B cell (primary cell): ENCODE data around the gene PIM2. TPM values are rescaled to one million over a fixed set of nuclear protein-coding genes. Genes with fewer than 3 reads are reported as not detected.

Source experiments
- ATAC-seq: fragments of 200-7000 bp; cut with Tn5 transposase; one replicate; pipeline ENCODE4 v1.10.0; 2021; ENCODE audit warnings: low read depth, mild to moderate bottlenecking, moderate number of reproducible peaks, moderate library complexity
- CTCF ChIA-PET: fragments of 350-600 bp; sonication (Branson Sonifier 250); formaldehyde crosslinking; loops from one replicate; lab custom pipeline; 2021; ENCODE audit warnings: antibody characterized with exemption, inconsistent platforms; lab: Charles Lee
- POLR2A ChIA-PET: fragments of 350-600 bp; sonication (Branson Sonifier 250); formaldehyde crosslinking; loops from one replicate; lab custom pipeline; 2021; ENCODE audit warnings: antibody characterized with exemption; lab: Charles Lee
- DNase-seq: peaks from one replicate; pipeline ENCODE4 v3.0.0; 2013
- H2AFZ ChIP-seq: 2 replicates; pipeline ENCODE4 v1.6.1; 2012; ENCODE audit warnings: mild to moderate bottlenecking, low read depth, low read length; ENCODE audit not compliant: insufficient read depth, poor library complexity, severe bottlenecking
- H3K27ac ChIP-seq, 2 donors: 1 replicate in 1 of 2; 2 replicates in 1 of 2; pipeline ENCODE4 v1.5.1; 2012 to 2013; ENCODE audit warnings: low read length in 2 of 2, mild to moderate bottlenecking in 2 of 2, moderate library complexity in 1 of 2
- H3K27me3 ChIP-seq, 4 experiments: fragments of 200-600 bp in 1 of 4; sonication (generic) in 1 of 4; replicated peaks in 1 of 4; 1 replicate in 2 of 4; 2 replicates in 2 of 4; pipeline versions ENCODE4 v1.6.1 to v1.7.0; 2013 to 2016; ENCODE audit warnings: low read length in 3 of 4, mild to moderate bottlenecking in 2 of 4, mixed read lengths in 1 of 4, moderate library complexity in 1 of 4; ENCODE audit not compliant: insufficient read depth in 4 of 4, control insufficient read depth in 3 of 4; ENCODE audit errors: control extremely low read depth in 1 of 4
- H3K36me3 ChIP-seq, 2 experiments: replicated peaks in 1 of 2; 1 replicate in 1 of 2; 2 replicates in 1 of 2; pipeline versions ENCODE4 v1.6.1 to v1.7.1; 2013; ENCODE audit warnings: low read length in 1 of 2; ENCODE audit not compliant: insufficient read depth in 2 of 2, control insufficient read depth in 1 of 2; ENCODE audit errors: control extremely low read depth in 1 of 2, extremely low read depth in 1 of 2
- H3K4me1 ChIP-seq, 2 donors: fragments of 200-600 bp in 1 of 2; sonication (generic) in 1 of 2; 1 replicate in 1 of 2; 2 replicates in 1 of 2; pipeline versions ENCODE4 v1.5.1 to v1.6.1; 2013 to 2017; ENCODE audit warnings: low read length in 2 of 2; ENCODE audit not compliant: control insufficient read depth in 2 of 2, insufficient read depth in 2 of 2
- H3K4me2 ChIP-seq: replicated peaks from 2 replicates; pipeline ENCODE3; 2012; ENCODE audit warnings: mild to moderate bottlenecking, low read depth, low read length; ENCODE audit not compliant: poor library complexity, severe bottlenecking
- H3K4me3 ChIP-seq, 5 experiments: fragments of 200-600 bp in 1 of 5; sonication (generic) in 1 of 5; 1 replicate in 3 of 5; 2 replicates in 2 of 5; pipeline versions ENCODE4 v1.5.1 to v1.7.0; 2011 to 2016; ENCODE audit warnings: low read length in 4 of 5, mild to moderate bottlenecking in 4 of 5, low read depth in 2 of 5, control low read depth in 1 of 5, moderate library complexity in 1 of 5; ENCODE audit not compliant: insufficient read depth in 1 of 5; ENCODE audit errors: control extremely low read depth in 1 of 5, extremely low read depth in 1 of 5
- H3K79me2 ChIP-seq: fragments of 200-600 bp; sonication (generic); one replicate; pipeline ENCODE4 v1.6.0; 2016; ENCODE audit warnings: low read length; ENCODE audit not compliant: control insufficient read depth, insufficient read depth
- H3K9ac ChIP-seq: fragments of 200-600 bp; sonication (generic); 2 replicates; pipeline ENCODE4 v1.6.1; 2017; ENCODE audit warnings: mild to moderate bottlenecking, low read length, moderate library complexity
- H3K9me3 ChIP-seq, 3 donors: one replicate each; pipeline versions ENCODE4 v1.6.1 to v1.7.1; 2013; ENCODE audit warnings: low read length in 2 of 3; ENCODE audit not compliant: control insufficient read depth in 2 of 3, insufficient read depth in 1 of 3; ENCODE audit errors: control extremely low read depth in 1 of 3
- H4K20me1 ChIP-seq: 2 replicates; pipeline ENCODE4 v1.6.0; 2012; ENCODE audit warnings: mild to moderate bottlenecking, low read length; ENCODE audit not compliant: insufficient read depth, control insufficient read depth, poor library complexity, severe bottlenecking
- H3K27ac Mint-ChIP-seq: one replicate; pipeline ENCODE4 v1.8.0; 2021; ENCODE audit warnings: mixed read lengths
- H3K27me3 Mint-ChIP-seq: one replicate; pipeline ENCODE4 v1.8.0; 2021; ENCODE audit warnings: mixed read lengths
- H3K4me1 Mint-ChIP-seq: one replicate; pipeline ENCODE4 v1.8.0; 2021; ENCODE audit warnings: mixed read lengths
- H3K4me3 Mint-ChIP-seq: one replicate; pipeline ENCODE4 v1.8.0; 2021; ENCODE audit warnings: mixed read lengths
- H3K9me3 Mint-ChIP-seq: one replicate; pipeline ENCODE4 v1.8.0; 2022; ENCODE audit warnings: mixed read lengths; ENCODE audit not compliant: insufficient read depth
- CTCF ChIP-seq: fragments of 200-600 bp; IDR thresholded peaks from one replicate; pipeline ENCODE4 v1.8.0; 2022; ENCODE audit warnings: antibody characterized with exemption, mild to moderate bottlenecking
- EZH2 ChIP-seq: IDR thresholded peaks from 2 replicates; pipeline ENCODE4 v1.6.1; 2012; ENCODE audit warnings: borderline replicate concordance, low read depth, mild to moderate bottlenecking, moderate library complexity, low read length; ENCODE audit not compliant: insufficient read depth, poor library complexity, severe bottlenecking
- WGBS: methylation state at CpG from one replicate; pipeline ENCODE4 v1.1.5; 2013; ENCODE audit warnings: missing lambda C conversion rate; ENCODE audit not compliant: insufficient coverage; 5-methylcytosine and 5-hydroxymethylcytosine counted together
- intact Hi-C: fragments of 100-400 bp; cut with micrococcal nuclease; formaldehyde crosslinking; loops from one replicate; pipeline ENCODE4 v1.10.0; 2022
- polyA plus RNA-seq: library from polyadenylated mRNA; depleted of rRNA; stranded (reverse); fragments of >200 nt; gene quantifications from 2 replicates; pipeline ENCODE4 v1.2.3, GENCODE V29; 2012
- total RNA-seq, 2 donors: library from RNA; stranded (reverse); fragments of 120-200 nt in 1 of 2; gene quantifications; 1 replicate in 1 of 2; 2 replicates in 1 of 2; pipeline versions ENCODE4 v1.2.3 to v1.2.4, GENCODE V29; 2013 to 2022

PIM2 gene
- total and polyA plus RNA-seq, 2 donors (not counting 1 experiment from before 2014, with no cell fraction given), result 276 to 315 TPM

GRCh38 chrX:48958635-48959094 is 39.8 kb upstream of the PIM2 start:
- Histone ChIP-seq H3K27ac (peak overlapping the region; percentile 98 to 99), H3K79me2 (peaks cover 35% of the 10 kb centered on the region), H3K4me1 (peaks cover 47 to 76% of the 10 kb centered on the region in 2 donors), H3K4me3 (peak overlapping the region; percentile 17 to 75 (median 62)), H3K27me3 (no peaks in the 10 kb centered on the region), H3K9me3 (no peaks in the 10 kb centered on the region), H3K9ac (peak overlapping the region; percentile 85), H4K20me1 (peaks cover 27% of the 10 kb centered on the region), H3K36me3 (peaks cover 0 to 25% of the 10 kb centered on the region in 2 experiments), H3K4me2 (peak overlapping the region; percentile 86), H2AFZ (peak overlapping the region; percentile 63)
- intact Hi-C loops, result loop anchor here (1.0 to 5.0 kb wide), 11 partner anchors 21 to 1301 kb away; partner anchors contain the start of genes GPKOW, GRIPAP1, PIM2 and PPP1R3F
- no peak for DNase-seq
- Mint-ChIP-seq H3K27ac (peak overlapping the region; percentile 100), H3K4me3 (peak overlapping the region; percentile 100), H3K4me1 (peaks cover 58% of the 10 kb centered on the region), H3K27me3 (no peaks in the 10 kb centered on the region), H3K9me3 (no peaks in the 10 kb centered on the region)
- POLR2A ChIA-PET, result interaction anchor here (0.6 to 2.8 kb wide), 16 partner anchors 14 to 1740 kb away, joined by 3 to 17 read pairs (median 7); partner anchors contain the start of genes GRIPAP1, HDAC6, PQBP1 and TFE3
- CTCF ChIA-PET, result interaction anchor here (0.6 to 1.9 kb wide), 7 partner anchors 13 to 330 kb away, joined by 3 to 10 read pairs (median 4); partner anchors contain the start of genes KCND1 and SLC35A2
- ATAC-seq, result no peak
- WGBS, result 0% methylated on average over 15 of the region's 21 CpGs
- TF ChIP-seq CTCF, result no peak

GRCh38 chrX:48957827-48958634 is 39.2 kb upstream of the PIM2 start:
- peak overlapping the region; percentile 100 for H3K27ac Mint-ChIP-seq
- POLR2A ChIA-PET, result interaction anchor here (0.6 to 2.8 kb wide), 21 partner anchors 16 to 1739 kb away, joined by 3 to 17 read pairs (median 7); partner anchors contain the start of genes GRIPAP1, HDAC6, PQBP1 and SLC35A2

More at GRCh38 chrX:48957827-48958634, 39.2 kb upstream of the PIM2 start:
- no peaks in the 10 kb centered on the region for H3K9me3 Mint-ChIP-seq
- under 1% methylated on average over 44 of the region's 66 CpGs for WGBS
- peaks cover 0 to 28% of the 10 kb centered on the region in 2 experiments for H3K36me3 ChIP-seq
- peaks cover 61% of the 10 kb centered on the region for H3K4me1 Mint-ChIP-seq
- peak overlapping the region; percentile 85 for H3K9ac ChIP-seq
- no peaks in the 10 kb centered on the region for H3K9me3 ChIP-seq
- peak overlapping the region; percentile 86 for H3K4me2 ChIP-seq
- DNase-seq (peak; percentile 96), ATAC-seq (peak; percentile 81)
- H4K20me1 ChIP-seq, result peaks cover 27% of the 10 kb centered on the region
- H3K27ac ChIP-seq, result peak overlapping the region; percentile 98 to 99
- H3K79me2 ChIP-seq, result peaks cover 41% of the 10 kb centered on the region
- TF ChIP-seq CTCF (no peak), EZH2 (no peak)
- H3K27me3 Mint-ChIP-seq, result no peaks in the 10 kb centered on the region
- peaks cover 50 to 78% of the 10 kb centered on the region in 2 donors for H3K4me1 ChIP-seq
- peak overlapping the region; percentile 100 for H3K4me3 Mint-ChIP-seq
- H3K27me3 ChIP-seq, result no peaks in the 10 kb centered on the region
- CTCF ChIA-PET, result interaction anchor here (0.6 to 1.9 kb wide), 7 partner anchors 14 to 331 kb away, joined by 3 to 10 read pairs (median 4); partner anchors contain the start of genes KCND1 and SLC35A2
- peak overlapping the region; percentile 63 for H2AFZ ChIP-seq
- H3K4me3 ChIP-seq, result peak overlapping the region; percentile 8 to 75 (median 65)
- intact Hi-C loops, result loop anchor here (1.0 to 5.0 kb wide), 11 partner anchors 21 to 1301 kb away; partner anchors contain the start of genes GPKOW, GRIPAP1, PIM2 and PPP1R3F
